DOHH2 (cell line): ENCODE results near the gene LBH.

ENCODE experiments used
- H3F3A ChIP-seq: fragments of 200-600 bp; sonication (generic), shearing (Covaris generic); 2 replicates; pipeline ENCODE4 v1.6.0; 2016; ENCODE audit warnings: antibody characterized with exemption, mild to moderate bottlenecking; ENCODE audit not compliant: control insufficient read depth, insufficient read depth
- H3K27ac ChIP-seq: fragments of 200-600 bp; sonication (generic); 2 replicates; pipeline ENCODE4 v1.5.1; 2014; ENCODE audit warnings: low read depth, mild to moderate bottlenecking, low read length, moderate library complexity
- H3K27me3 ChIP-seq: fragments of 200-600 bp; sonication (generic); 2 replicates; pipeline ENCODE4 v1.6.1; 2014; ENCODE audit warnings: mild to moderate bottlenecking, low read length, mixed read lengths; ENCODE audit not compliant: control insufficient read depth
- H3K36me3 ChIP-seq: fragments of 200-600 bp; sonication (generic); 2 replicates; pipeline ENCODE4 v1.6.1; 2014; ENCODE audit warnings: mild to moderate bottlenecking, low read length, moderate library complexity, mixed read lengths; ENCODE audit not compliant: control insufficient read depth
- H3K4me1 ChIP-seq: fragments of 200-600 bp; sonication (generic); 2 replicates; pipeline ENCODE4 v1.6.1; 2014; ENCODE audit warnings: mild to moderate bottlenecking, low read length, mixed read lengths; ENCODE audit not compliant: control insufficient read depth
- H3K4me2 ChIP-seq: fragments of 200-600 bp; sonication (generic); 2 replicates; pipeline ENCODE4 v1.6.0; 2014; ENCODE audit warnings: mild to moderate bottlenecking, low read length, moderate library complexity
- H3K4me3 ChIP-seq: fragments of 200-600 bp; sonication (generic); 2 replicates; pipeline ENCODE4 v1.5.1; 2014; ENCODE audit warnings: mild to moderate bottlenecking, low read length, mixed read lengths
- H3K79me2 ChIP-seq: fragments of 200-600 bp; sonication (generic); 2 replicates; pipeline ENCODE4 v1.6.1; 2014; ENCODE audit warnings: mild to moderate bottlenecking, low read length, mixed read lengths; ENCODE audit not compliant: control insufficient read depth
- H3K9me2 ChIP-seq: fragments of 200-600 bp; sonication (generic); replicated peaks from 2 replicates; pipeline ENCODE4 v1.6.1; 2014; ENCODE audit warnings: mild to moderate bottlenecking, low read length, mixed read lengths; ENCODE audit not compliant: control insufficient read depth
- H3K9me3 ChIP-seq: fragments of 200-600 bp; sonication (generic); 2 replicates; pipeline ENCODE4 v1.6.1; 2014; ENCODE audit warnings: antibody characterized with exemption, low read length, mixed read lengths; ENCODE audit not compliant: control insufficient read depth, insufficient read depth
- H4K20me1 ChIP-seq: fragments of 200-600 bp; sonication (generic); 2 replicates; pipeline ENCODE4 v1.6.0; 2014; ENCODE audit warnings: low read depth, mild to moderate bottlenecking, antibody characterized with exemption, low read length, moderate library complexity; ENCODE audit not compliant: control insufficient read depth, insufficient read depth
- EZH2phosphoT487 ChIP-seq: fragments of 200-600 bp; sonication (generic); IDR thresholded peaks from 2 replicates; pipeline ENCODE4 v1.6.1; 2017; ENCODE audit warnings: borderline replicate concordance, mild to moderate bottlenecking, antibody characterized with exemption, low read length, moderate library complexity, mixed read lengths
- TF ChIP-seq, protein P1 (sequence below): fragments of 200-600 bp; sonication (generic); IDR thresholded peaks from one replicate; pipeline ENCODE4 v1.5.1; 2014; ENCODE audit warnings: antibody characterized with exemption, mild to moderate bottlenecking, low read depth, low read length; ENCODE audit not compliant: poor library complexity, severe bottlenecking

Gene LBH

GRCh38 chr2:30226144-30227032, 4.9 kb upstream of the LBH start:
- H3K27me3 ChIP-seq = peaks cover 16% of the 10 kb centered on the region
- TF ChIP-seq, protein P1, sequence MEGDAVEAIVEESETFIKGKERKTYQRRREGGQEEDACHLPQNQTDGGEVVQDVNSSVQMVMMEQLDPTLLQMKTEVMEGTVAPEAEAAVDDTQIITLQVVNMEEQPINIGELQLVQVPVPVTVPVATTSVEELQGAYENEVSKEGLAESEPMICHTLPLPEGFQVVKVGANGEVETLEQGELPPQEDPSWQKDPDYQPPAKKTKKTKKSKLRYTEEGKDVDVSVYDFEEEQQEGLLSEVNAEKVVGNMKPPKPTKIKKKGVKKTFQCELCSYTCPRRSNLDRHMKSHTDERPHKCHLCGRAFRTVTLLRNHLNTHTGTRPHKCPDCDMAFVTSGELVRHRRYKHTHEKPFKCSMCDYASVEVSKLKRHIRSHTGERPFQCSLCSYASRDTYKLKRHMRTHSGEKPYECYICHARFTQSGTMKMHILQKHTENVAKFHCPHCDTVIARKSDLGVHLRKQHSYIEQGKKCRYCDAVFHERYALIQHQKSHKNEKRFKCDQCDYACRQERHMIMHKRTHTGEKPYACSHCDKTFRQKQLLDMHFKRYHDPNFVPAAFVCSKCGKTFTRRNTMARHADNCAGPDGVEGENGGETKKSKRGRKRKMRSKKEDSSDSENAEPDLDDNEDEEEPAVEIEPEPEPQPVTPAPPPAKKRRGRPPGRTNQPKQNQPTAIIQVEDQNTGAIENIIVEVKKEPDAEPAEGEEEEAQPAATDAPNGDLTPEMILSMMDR = no peak
- TF ChIP-seq EZH2phosphoT487 = no peak
- H3K9me2 ChIP-seq = no peaks in the 10 kb centered on the region
- peaks cover 4% of the 10 kb centered on the region; the same call in 1 of the 2 replicates for H3F3A ChIP-seq
- peaks cover 42% of the 10 kb centered on the region for H3K4me1 ChIP-seq
- H4K20me1 ChIP-seq = no peaks in the 10 kb centered on the region
- H3K27ac ChIP-seq = no peak overlapping the region
- no peaks in the 10 kb centered on the region for H3K9me3 ChIP-seq
- H3K4me2 ChIP-seq = no peak overlapping the region; the same call in 1 of the 2 replicates
- no peak overlapping the region for H3K4me3 ChIP-seq
- no peaks in the 10 kb centered on the region for H3K79me2 ChIP-seq
- no peaks in the 10 kb centered on the region for H3K36me3 ChIP-seq

DNA sequence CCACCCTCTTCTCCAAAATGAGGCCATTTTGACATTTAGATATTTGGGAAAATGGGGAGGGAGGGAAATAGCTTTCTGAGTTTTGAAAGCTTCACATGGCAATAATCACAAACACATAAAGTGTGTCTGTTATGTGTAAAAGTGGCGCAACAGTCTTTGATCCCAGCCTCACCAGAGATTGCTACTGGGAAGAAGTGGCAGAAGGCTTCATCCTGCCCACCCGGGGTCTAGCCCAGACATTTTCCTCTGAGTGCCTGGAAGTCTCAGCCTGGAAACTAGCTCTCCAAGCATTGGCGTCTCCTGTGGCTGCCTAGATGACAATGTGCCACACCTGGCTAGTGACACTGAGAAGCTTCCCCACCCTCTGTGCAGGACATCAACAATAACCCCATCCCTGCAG, 1.7 kb upstream of the LBH start:
- no peaks in the 10 kb centered on the region for H3K36me3 ChIP-seq
- H4K20me1 ChIP-seq = peaks cover 3% of the 10 kb centered on the region; the same call in 1 of the 2 replicates
- H3K9me2 ChIP-seq = no peaks in the 10 kb centered on the region
- no peak overlapping the region for H3K4me2 ChIP-seq
- TF ChIP-seq, protein P1 = no peak
- no peak for TF ChIP-seq EZH2phosphoT487
- H3K27me3 ChIP-seq = peaks cover 28% of the 10 kb centered on the region
- H3F3A ChIP-seq = no peaks in the 10 kb centered on the region
- no peaks in the 10 kb centered on the region for H3K9me3 ChIP-seq
- no peak overlapping the region for H3K27ac ChIP-seq
- no peak overlapping the region for H3K4me3 ChIP-seq
- H3K4me1 ChIP-seq = peaks cover 46% of the 10 kb centered on the region
- peaks cover 8% of the 10 kb centered on the region for H3K79me2 ChIP-seq

DNA sequence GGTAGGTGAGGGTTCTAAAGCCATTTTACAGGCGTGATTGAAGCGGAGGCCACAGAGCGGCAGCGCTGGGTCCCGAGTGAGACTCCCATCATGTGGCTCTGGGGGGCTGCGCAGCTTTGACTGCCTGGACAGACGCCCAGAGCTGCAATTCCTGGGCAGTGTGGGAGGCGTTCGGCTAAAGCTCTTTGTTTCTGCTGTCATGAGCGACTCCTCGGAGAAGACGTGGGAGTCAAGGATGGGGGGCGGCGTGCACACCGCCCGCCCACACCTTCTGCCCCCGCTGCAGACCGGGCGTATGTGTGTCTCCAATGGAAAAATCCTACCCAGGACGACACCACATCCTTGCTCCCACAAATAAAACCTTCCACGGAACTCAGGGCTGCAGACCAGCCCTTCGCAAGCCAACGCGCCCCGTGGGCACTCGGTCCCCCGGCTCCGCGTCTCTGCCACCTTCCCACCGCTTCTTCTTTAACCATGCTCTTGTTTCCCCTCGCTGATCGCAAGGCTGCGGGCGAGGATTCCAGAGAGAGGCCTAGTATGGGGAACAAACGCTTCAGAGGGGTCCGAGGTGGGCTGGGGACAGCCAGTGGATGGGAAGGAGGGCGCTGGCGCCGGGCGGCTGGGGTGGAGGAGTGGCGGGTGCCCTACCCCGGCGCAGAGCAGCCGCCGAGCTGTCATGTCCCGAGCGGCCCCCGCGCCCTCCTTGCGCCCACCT, 680 bp upstream of the LBH start:
- Histone ChIP-seq H4K20me1 (peaks cover 3% of the 10 kb centered on the region; the same call in 1 of the 2 replicates), H3K36me3 (no peaks in the 10 kb centered on the region; the same call in 1 of the 2 replicates), H3K4me3 (peak overlapping the region; percentile 87), H3K27ac (no peak overlapping the region), H3K9me3 (no peaks in the 10 kb centered on the region), H3K79me2 (peaks cover 8% of the 10 kb centered on the region), H3K4me1 (peaks cover 37% of the 10 kb centered on the region), H3K27me3 (peaks cover 30% of the 10 kb centered on the region), H3K4me2 (peak overlapping the region; percentile 81), H3K9me2 (no peaks in the 10 kb centered on the region), H3F3A (no peaks in the 10 kb centered on the region)
- no peak; the same call in 1 of the 2 replicates for TF ChIP-seq EZH2phosphoT487
- TF ChIP-seq, protein P1 = peak; percentile 8
